Measurements from ENCODE around the gene OSBPL3. TPM values are rescaled to one million over a fixed set of nuclear protein-coding genes. Genes with fewer than 3 reads are reported as not detected.

The OSBPL3 gene
- total and polyA plus RNA-seq, 11 donors: 1.5 to 14.3 (median 4.9) TPM

GRCh38 chr7:24930856-24931255 is 49.1 kb downstream of the OSBPL3 start:
- TF ChIP-seq, protein P1, sequence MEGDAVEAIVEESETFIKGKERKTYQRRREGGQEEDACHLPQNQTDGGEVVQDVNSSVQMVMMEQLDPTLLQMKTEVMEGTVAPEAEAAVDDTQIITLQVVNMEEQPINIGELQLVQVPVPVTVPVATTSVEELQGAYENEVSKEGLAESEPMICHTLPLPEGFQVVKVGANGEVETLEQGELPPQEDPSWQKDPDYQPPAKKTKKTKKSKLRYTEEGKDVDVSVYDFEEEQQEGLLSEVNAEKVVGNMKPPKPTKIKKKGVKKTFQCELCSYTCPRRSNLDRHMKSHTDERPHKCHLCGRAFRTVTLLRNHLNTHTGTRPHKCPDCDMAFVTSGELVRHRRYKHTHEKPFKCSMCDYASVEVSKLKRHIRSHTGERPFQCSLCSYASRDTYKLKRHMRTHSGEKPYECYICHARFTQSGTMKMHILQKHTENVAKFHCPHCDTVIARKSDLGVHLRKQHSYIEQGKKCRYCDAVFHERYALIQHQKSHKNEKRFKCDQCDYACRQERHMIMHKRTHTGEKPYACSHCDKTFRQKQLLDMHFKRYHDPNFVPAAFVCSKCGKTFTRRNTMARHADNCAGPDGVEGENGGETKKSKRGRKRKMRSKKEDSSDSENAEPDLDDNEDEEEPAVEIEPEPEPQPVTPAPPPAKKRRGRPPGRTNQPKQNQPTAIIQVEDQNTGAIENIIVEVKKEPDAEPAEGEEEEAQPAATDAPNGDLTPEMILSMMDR (IDR thresholded peaks at IDR 0.05): no peak

GRCh38 chr7:24926623-24927524 is 53.1 kb downstream of the OSBPL3 start:
- no peak overlapping the region for H3K4me3 ChIP-seq
- TF ChIP-seq, protein P1 (IDR thresholded peaks at IDR 0.05): no peak
- no peak for TF ChIP-seq POLR2A (IDR thresholded peaks at IDR 0.05)
- no peak for DNase-seq
- WGBS, 4 donors: 64 to 77% (median 72%) methylated on average over 5 of the region's 5 CpGs
- intact Hi-C loops (cut with DNase I): no loop called here
- no peak overlapping the region for H3K27ac ChIP-seq
- H3K9me3 ChIP-seq: no peaks in the 10 kb centered on the region
- H3K27me3 ChIP-seq: no peaks in the 10 kb centered on the region
- ATAC-seq: no peak
- no peaks in the 10 kb centered on the region for H3K36me3 ChIP-seq
- H3K4me1 ChIP-seq: peaks cover 0 to 28% (median 13%) of the 10 kb centered on the region in 12 donors

More at GRCh38 chr7:24930856-24931255, 49.1 kb downstream of the OSBPL3 start:
- Histone ChIP-seq H3K27me3 (no peaks in the 10 kb centered on the region), H3K4me3 (no peak overlapping the region), H3K4me1 (peaks cover 0 to 8% (median 1%) of the 10 kb centered on the region in 12 donors), H3K27ac (no peak overlapping the region), H3K9me3 (no peaks in the 10 kb centered on the region), H3K36me3 (no peaks in the 10 kb centered on the region)
- DNase-seq: no peak
- 67 to 93% (median 80%) methylated on average over 1 of the region's 1 CpG for WGBS, 4 donors
- intact Hi-C loops (cut with DNase I): no loop called here
- ATAC-seq: no peak

- H3K27ac ChIP-seq: peak overlapping the region in 5 of 12 donors; percentile 2 to 66 (median 22)
- 68 to 79% (median 73%) methylated on average over 7 of the region's 7 CpGs for WGBS, 4 donors
Observed at GRCh38 chr7:24924375-24924774, 55.6 kb downstream of the OSBPL3 start.

More at GRCh38 chr7:24924375-24924774, 55.6 kb downstream of the OSBPL3 start:
- ATAC-seq (peak; percentile 73 to 90 (median 83)), DNase-seq (no peak)
- Histone ChIP-seq H3K27me3 (no peaks in the 10 kb centered on the region), H3K9me3 (no peaks in the 10 kb centered on the region), H3K4me3 (no peak overlapping the region), H3K4me1 (peaks cover 0 to 41% (median 13%) of the 10 kb centered on the region in 12 donors), H3K36me3 (no peaks in the 10 kb centered on the region)
- intact Hi-C loops (cut with DNase I): no loop called here
- TF ChIP-seq, protein P1 (IDR thresholded peaks at IDR 0.05): no peak
- no peak for TF ChIP-seq POLR2A (IDR thresholded peaks at IDR 0.05)

Measured in heart left ventricle (tissue), 16 donors.